ENCODE results near the gene PPRC1. TPM values are rescaled to one million over a fixed set of nuclear protein-coding genes. Genes with fewer than 3 reads are reported as not detected.

Gene PPRC1
- total RNA-seq, 1 experiment from 2014 or later, result 79.4 TPM

- Mint-ChIP-seq H3K27me3 (ENCODE audit: low read depth) (peaks cover 15% of the 10 kb centered on the region), H3K36me3 (no peaks in the 10 kb centered on the region), H3K4me3 (no peak overlapping the region; the same call in 1 of the 2 replicates), H3K9me3 (peaks cover 3% of the 10 kb centered on the region; the same call in 1 of the 2 replicates), H3K27ac (no peak overlapping the region), H3K4me1 (no peaks in the 10 kb centered on the region)
- TF ChIP-seq ZNF281 (CRISPR knock-in tag; IDR thresholded peaks at IDR 0.05) (no peak), ZNF416 (CRISPR knock-in tag; IDR thresholded peaks at IDR 0.05) (no peak), ELF4 (CRISPR knock-in tag; IDR thresholded peaks at IDR 0.05; ENCODE audit: low read depth) (no peak), GTF2I (CRISPR knock-in tag; conservative IDR thresholded peaks at IDR 0.05) (no peak), ATF1 (CRISPR knock-in tag; IDR thresholded peaks at IDR 0.05) (no peak), CREB1 (CRISPR knock-in tag; IDR thresholded peaks at IDR 0.05) (no peak)
- TF ChIP-seq, protein P1, sequence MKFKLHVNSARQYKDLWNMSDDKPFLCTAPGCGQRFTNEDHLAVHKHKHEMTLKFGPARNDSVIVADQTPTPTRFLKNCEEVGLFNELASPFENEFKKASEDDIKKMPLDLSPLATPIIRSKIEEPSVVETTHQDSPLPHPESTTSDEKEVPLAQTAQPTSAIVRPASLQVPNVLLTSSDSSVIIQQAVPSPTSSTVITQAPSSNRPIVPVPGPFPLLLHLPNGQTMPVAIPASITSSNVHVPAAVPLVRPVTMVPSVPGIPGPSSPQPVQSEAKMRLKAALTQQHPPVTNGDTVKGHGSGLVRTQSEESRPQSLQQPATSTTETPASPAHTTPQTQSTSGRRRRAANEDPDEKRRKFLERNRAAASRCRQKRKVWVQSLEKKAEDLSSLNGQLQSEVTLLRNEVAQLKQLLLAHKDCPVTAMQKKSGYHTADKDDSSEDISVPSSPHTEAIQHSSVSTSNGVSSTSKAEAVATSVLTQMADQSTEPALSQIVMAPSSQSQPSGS (CRISPR knock-in tag; IDR thresholded peaks at IDR 0.05; ENCODE audit: borderline replicate concordance, low read depth), result no peak
- TF ChIP-seq, protein P2, sequence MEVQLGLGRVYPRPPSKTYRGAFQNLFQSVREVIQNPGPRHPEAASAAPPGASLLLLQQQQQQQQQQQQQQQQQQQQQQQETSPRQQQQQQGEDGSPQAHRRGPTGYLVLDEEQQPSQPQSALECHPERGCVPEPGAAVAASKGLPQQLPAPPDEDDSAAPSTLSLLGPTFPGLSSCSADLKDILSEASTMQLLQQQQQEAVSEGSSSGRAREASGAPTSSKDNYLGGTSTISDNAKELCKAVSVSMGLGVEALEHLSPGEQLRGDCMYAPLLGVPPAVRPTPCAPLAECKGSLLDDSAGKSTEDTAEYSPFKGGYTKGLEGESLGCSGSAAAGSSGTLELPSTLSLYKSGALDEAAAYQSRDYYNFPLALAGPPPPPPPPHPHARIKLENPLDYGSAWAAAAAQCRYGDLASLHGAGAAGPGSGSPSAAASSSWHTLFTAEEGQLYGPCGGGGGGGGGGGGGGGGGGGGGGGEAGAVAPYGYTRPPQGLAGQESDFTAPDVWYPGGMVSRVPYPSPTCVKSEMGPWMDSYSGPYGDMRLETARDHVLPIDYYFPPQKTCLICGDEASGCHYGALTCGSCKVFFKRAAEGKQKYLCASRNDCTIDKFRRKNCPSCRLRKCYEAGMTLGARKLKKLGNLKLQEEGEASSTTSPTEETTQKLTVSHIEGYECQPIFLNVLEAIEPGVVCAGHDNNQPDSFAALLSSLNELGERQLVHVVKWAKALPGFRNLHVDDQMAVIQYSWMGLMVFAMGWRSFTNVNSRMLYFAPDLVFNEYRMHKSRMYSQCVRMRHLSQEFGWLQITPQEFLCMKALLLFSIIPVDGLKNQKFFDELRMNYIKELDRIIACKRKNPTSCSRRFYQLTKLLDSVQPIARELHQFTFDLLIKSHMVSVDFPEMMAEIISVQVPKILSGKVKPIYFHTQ (CRISPR knock-in tag; IDR thresholded peaks at IDR 0.05), result no peak
- CTCF ChIA-PET, result interaction anchor here (1.1 to 5.2 kb wide), 12 partner anchors 9 to 252 kb away, joined by 3 to 102 read pairs (median 11); partner anchors contain the start of genes ELOVL3 and GBF1
- POLR2A ChIA-PET, result no interaction called here
- ATAC-seq, result no peak
- no peak for DNase-seq (ENCODE audit: low spot score)
Measured at GRCh38 chr10:102170602-102171001, 37.8 kb downstream of the PPRC1 start.

GRCh38 chr10:102172288-102172687 lies 39.4 kb downstream of the PPRC1 start:
- H3K36me3 Mint-ChIP-seq, result no peaks in the 10 kb centered on the region
- peaks cover 15% of the 10 kb centered on the region for H3K27me3 Mint-ChIP-seq (ENCODE audit: low read depth)
- ChIA-PET CTCF (interaction anchor here (5.2 kb wide), 1 partner anchor 58 kb away, joined by 102 read pairs; no protein-coding TSS in a partner anchor), POLR2A (no interaction called here)
- no peak overlapping the region for H3K4me3 Mint-ChIP-seq
- ATAC-seq, result no peak
- no peaks in the 10 kb centered on the region for H3K4me1 Mint-ChIP-seq
- H3K9me3 Mint-ChIP-seq, result peaks cover 3% of the 10 kb centered on the region; the same call in 1 of the 2 replicates
- H3K27ac Mint-ChIP-seq, result no peak overlapping the region
- DNase-seq (ENCODE audit: low spot score), result no peak
- no peak for TF ChIP-seq ATF1 (CRISPR knock-in tag; IDR thresholded peaks at IDR 0.05)
- TF ChIP-seq ZMAT4 (CRISPR knock-in tag; IDR thresholded peaks at IDR 0.05), result no peak
- no peak for TF ChIP-seq GTF2I (CRISPR knock-in tag; conservative IDR thresholded peaks at IDR 0.05)
- TF ChIP-seq, protein P3, sequence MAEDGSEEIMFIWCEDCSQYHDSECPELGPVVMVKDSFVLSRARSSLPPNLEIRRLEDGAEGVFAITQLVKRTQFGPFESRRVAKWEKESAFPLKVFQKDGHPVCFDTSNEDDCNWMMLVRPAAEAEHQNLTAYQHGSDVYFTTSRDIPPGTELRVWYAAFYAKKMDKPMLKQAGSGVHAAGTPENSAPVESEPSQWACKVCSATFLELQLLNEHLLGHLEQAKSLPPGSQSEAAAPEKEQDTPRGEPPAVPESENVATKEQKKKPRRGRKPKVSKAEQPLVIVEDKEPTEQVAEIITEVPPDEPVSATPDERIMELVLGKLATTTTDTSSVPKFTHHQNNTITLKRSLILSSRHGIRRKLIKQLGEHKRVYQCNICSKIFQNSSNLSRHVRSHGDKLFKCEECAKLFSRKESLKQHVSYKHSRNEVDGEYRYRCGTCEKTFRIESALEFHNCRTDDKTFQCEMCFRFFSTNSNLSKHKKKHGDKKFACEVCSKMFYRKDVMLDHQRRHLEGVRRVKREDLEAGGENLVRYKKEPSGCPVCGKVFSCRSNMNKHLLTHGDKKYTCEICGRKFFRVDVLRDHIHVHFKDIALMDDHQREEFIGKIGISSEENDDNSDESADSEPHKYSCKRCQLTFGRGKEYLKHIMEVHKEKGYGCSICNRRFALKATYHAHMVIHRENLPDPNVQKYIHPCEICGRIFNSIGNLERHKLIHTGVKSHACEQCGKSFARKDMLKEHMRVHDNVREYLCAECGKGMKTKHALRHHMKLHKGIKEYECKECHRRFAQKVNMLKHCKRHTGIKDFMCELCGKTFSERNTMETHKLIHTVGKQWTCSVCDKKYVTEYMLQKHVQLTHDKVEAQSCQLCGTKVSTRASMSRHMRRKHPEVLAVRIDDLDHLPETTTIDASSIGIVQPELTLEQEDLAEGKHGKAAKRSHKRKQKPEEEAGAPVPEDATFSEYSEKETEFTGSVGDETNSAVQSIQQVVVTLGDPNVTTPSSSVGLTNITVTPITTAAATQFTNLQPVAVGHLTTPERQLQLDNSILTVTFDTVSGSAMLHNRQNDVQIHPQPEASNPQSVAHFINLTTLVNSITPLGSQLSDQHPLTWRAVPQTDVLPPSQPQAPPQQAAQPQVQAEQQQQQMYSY (CRISPR knock-in tag; IDR thresholded peaks at IDR 0.05), result no peak
- no peak for TF ChIP-seq CBFB (CRISPR knock-in tag; IDR thresholded peaks at IDR 0.05; ENCODE audit: low read depth)
- TF ChIP-seq NFATC4 (CRISPR knock-in tag; IDR thresholded peaks at IDR 0.05), result no peak
- TF ChIP-seq ZNF512 (CRISPR knock-in tag; IDR thresholded peaks at IDR 0.05; ENCODE audit: borderline replicate concordance), result no peak

Measured in WTC11 (cell line).